ENCODE results near the gene NCOA4. TPM values are rescaled to one million over a fixed set of nuclear protein-coding genes. Genes with fewer than 3 reads are reported as not detected.

NCOA4 gene
- total RNA-seq, 1 experiment from 2014 or later: 69.4 TPM

GRCh38 chr10:46040004-46040403 lies 9.6 kb upstream of the NCOA4 start:
- H3K9me3 Mint-ChIP-seq: no peaks in the 10 kb centered on the region
- POLR2A ChIA-PET: no interaction called here
- H3K27me3 Mint-ChIP-seq (ENCODE audit: low read depth): no peaks in the 10 kb centered on the region
- CTCF ChIA-PET: no interaction called here
- TF ChIP-seq CREB1 (CRISPR knock-in tag; IDR thresholded peaks at IDR 0.05) (no peak), KAT7 (CRISPR knock-in tag; IDR thresholded peaks at IDR 0.05; ENCODE audit: borderline replicate concordance) (no peak), HMGXB4 (CRISPR knock-in tag; IDR thresholded peaks at IDR 0.05) (no peak)
- no peak overlapping the region for H3K27ac Mint-ChIP-seq
- H3K36me3 Mint-ChIP-seq: no peaks in the 10 kb centered on the region
- DNase-seq (ENCODE audit: low spot score): no peak
- H3K4me3 Mint-ChIP-seq: no peak overlapping the region
- 0 out of 2 replicates have a peak, but pooled peaks cover 6% of the 10 kb centered on the region for H3K4me1 Mint-ChIP-seq
- ATAC-seq: no peak

- H3K27me3 Mint-ChIP-seq (ENCODE audit: low read depth): no peaks in the 10 kb centered on the region
- ChIA-PET CTCF (no interaction called here), POLR2A (no interaction called here)
Measured at GRCh38 chr10:46037107-46037825, 6.8 kb upstream of the NCOA4 start.

More at GRCh38 chr10:46037107-46037825, 6.8 kb upstream of the NCOA4 start:
- ATAC-seq (no peak), DNase-seq (ENCODE audit: low spot score) (no peak)
- TF ChIP-seq GABPB1 (CRISPR knock-in tag; IDR thresholded peaks at IDR 0.05) (no peak), ZMAT4 (CRISPR knock-in tag; IDR thresholded peaks at IDR 0.05) (no peak), TEAD4 (CRISPR knock-in tag; IDR thresholded peaks at IDR 0.05) (no peak), ELF4 (CRISPR knock-in tag; IDR thresholded peaks at IDR 0.05; ENCODE audit: low read depth) (no peak), ZNF671 (CRISPR knock-in tag; IDR thresholded peaks at IDR 0.05) (no peak), ZNF396 (CRISPR knock-in tag; IDR thresholded peaks at IDR 0.05; ENCODE audit: borderline replicate concordance) (no peak), KAT7 (CRISPR knock-in tag; IDR thresholded peaks at IDR 0.05; ENCODE audit: borderline replicate concordance) (no peak), EMX1 (CRISPR knock-in tag; IDR thresholded peaks at IDR 0.05) (no peak), PREB (CRISPR knock-in tag; IDR thresholded peaks at IDR 0.05; ENCODE audit: borderline replicate concordance) (no peak), ZNF121 (CRISPR knock-in tag; IDR thresholded peaks at IDR 0.05) (no peak), SOX15 (CRISPR knock-in tag; IDR thresholded peaks at IDR 0.05) (no peak), ZNF532 (CRISPR knock-in tag; IDR thresholded peaks at IDR 0.05; ENCODE audit: borderline replicate concordance) (no peak), ZBTB43 (CRISPR knock-in tag; IDR thresholded peaks at IDR 0.05) (no peak), JUN (CRISPR knock-in tag; IDR thresholded peaks at IDR 0.05) (no peak), ZNF317 (CRISPR knock-in tag; IDR thresholded peaks at IDR 0.05; ENCODE audit: borderline replicate concordance, low read depth) (no peak), ZNF281 (CRISPR knock-in tag; IDR thresholded peaks at IDR 0.05) (no peak), NR1H2 (CRISPR knock-in tag; IDR thresholded peaks at IDR 0.05) (no peak), ATF6 (CRISPR knock-in tag; IDR thresholded peaks at IDR 0.05) (no peak), FOXJ3 (CRISPR knock-in tag; IDR thresholded peaks at IDR 0.05; ENCODE audit: borderline replicate concordance) (no peak)
- Mint-ChIP-seq H3K36me3 (no peaks in the 10 kb centered on the region), H3K4me3 (no peak overlapping the region), H3K9me3 (no peaks in the 10 kb centered on the region), H3K27ac (no peak overlapping the region), H3K4me1 (0 out of 2 replicates have a peak, but pooled peaks cover under 1% of the 10 kb centered on the region)

All from WTC11 (cell line).